HG02981 (cell line): ENCODE data around the gene DNTTIP2.
"Not testable (repeated sequence)": the region's sequence is repeated elsewhere in the genome, so short reads cannot be mapped to it uniquely, and the experiment has no call there.

Source experiments
- ATAC-seq: cut with Tn5 transposase; IDR thresholded peaks from one replicate; pipeline ENCODE4 v1.9.1; 2021; ENCODE audit warnings: mild to moderate bottlenecking, moderate library complexity; ENCODE audit not compliant: unreplicated experiment

Gene DNTTIP2

DNA sequence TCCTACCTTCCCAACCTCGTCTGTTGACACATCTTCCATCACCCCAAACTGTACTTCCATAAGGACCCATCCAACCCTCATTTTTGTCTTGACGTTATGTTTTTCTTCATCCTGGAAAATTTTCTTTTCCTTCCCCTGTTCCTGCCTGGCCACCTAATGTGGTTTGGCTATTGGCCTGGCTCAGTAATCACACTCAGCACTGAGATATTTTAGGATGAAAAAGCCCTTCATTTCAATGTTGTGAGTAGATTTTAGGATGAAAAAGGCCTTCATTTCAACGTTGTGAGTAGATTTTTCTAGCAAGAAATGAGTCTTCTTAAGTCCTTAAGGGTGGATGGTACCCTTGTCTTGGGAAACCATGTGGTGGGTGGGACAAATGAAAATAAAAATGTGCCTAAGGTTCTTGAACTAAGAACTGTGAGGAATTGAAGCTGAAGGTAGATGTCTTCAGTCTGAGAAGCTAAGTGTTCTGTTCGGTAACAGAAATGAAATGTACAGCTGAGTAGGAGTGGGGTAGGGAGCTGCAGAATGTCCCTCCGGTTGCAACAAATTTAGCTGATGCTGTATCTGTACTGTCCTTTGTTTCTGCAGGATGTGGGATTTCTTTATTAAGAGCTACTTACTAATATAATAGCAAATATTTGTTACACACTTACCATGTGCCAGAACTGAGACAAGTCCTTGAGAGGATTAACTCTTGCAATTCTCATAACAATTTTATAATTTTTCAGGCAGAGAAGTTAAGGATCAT, 36.1 kb downstream of the DNTTIP2 start:
- no peak for ATAC-seq

GRCh38 chr1:93841771-93842170, 37.2 kb downstream of the DNTTIP2 start:
- ATAC-seq = no peak

DNA sequence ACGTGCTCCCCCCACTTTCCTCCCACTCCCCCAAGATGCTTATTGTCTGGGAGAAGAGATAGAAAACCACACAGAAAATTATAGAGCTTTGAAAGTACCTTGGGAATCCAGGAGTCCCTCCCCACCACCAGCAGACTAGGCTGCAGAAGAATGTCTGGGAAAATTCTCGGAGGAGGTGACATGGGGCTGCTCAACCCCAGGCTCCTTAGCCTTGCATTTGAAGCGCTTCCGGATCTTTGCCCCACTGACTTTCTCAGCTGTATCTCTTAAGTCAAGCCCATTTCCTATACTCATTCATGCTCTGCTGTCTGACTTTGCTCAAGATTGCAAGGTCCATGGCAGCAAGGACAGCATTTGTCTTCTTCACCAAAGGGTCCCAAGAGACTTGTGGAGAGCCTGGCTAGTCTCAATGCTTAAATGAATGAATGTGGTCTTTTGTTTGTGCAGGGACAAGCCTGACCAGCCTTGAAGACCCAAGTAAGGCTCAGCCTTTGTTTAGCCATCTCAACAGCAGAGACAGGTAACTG, 38.0 kb downstream of the DNTTIP2 start:
- no peak for ATAC-seq

GRCh38 chr1:93839753-93840152, 39.3 kb downstream of the DNTTIP2 start:
- no peak for ATAC-seq

GRCh38 chr1:93839307-93839706, 39.7 kb downstream of the DNTTIP2 start:
- no peak for ATAC-seq

- ATAC-seq = no peak
These were observed 41.0 kb downstream of the DNTTIP2 start for GRCh38 chr1:93837961-93838360.

- ATAC-seq = not testable (repeated sequence)
These were observed 45.7 kb downstream of the DNTTIP2 start for GRCh38 chr1:93833293-93833692.

GRCh38 chr1:93829061-93829460, 49.9 kb downstream of the DNTTIP2 start:
- ATAC-seq = no peak

DNA sequence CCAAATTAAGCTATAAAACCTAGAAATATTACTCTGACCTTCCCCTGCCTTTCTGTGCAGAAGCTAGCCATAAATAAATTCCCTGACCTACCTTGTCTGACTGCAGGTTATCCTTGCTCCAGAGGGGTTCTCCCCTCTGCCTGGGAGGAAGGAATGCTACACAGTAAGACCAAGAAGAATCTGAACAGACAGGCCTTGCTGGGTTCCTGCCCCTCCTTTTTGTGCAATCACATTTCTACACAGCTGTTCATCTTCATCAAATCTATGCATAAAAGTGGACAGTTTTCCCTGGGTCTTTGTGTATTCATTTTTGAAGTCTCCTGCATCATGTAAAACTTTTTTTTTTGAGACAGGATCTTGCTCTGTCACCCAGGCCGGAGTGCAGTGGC, 50.6 kb downstream of the DNTTIP2 start:
- no peak for ATAC-seq

- no peak for ATAC-seq
These were observed 51.2 kb downstream of the DNTTIP2 start for GRCh38 chr1:93827633-93828366.

DNA sequence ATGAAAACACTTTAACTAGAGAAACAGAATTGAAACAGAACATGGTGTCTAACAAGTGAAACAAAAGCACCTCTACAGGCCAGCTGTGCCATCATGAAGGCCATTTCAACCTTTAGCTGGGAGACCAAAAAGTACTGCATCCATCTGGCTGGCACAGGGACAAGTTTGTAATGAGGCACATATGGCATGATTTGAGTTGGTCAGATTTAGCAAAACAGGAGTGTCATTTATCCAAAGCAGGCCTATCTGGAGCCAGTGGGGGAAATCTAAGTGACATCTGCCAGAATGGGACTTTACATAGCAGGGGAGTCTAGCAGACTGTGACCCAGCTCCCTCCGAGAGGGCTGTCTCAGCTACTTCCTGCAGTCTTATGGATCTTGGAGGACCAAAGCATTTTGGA, 51.9 kb downstream of the DNTTIP2 start:
- no peak for ATAC-seq

- no peak for ATAC-seq
These were observed 54.2 kb downstream of the DNTTIP2 start for GRCh38 chr1:93824834-93825233.

- no peak for ATAC-seq
These were observed 56.1 kb downstream of the DNTTIP2 start for GRCh38 chr1:93822730-93823425.

- no peak for ATAC-seq
These were observed 57.4 kb downstream of the DNTTIP2 start for GRCh38 chr1:93821423-93822144.

GRCh38 chr1:93820554-93821422, 58.2 kb downstream of the DNTTIP2 start:
- no peak for ATAC-seq

DNA sequence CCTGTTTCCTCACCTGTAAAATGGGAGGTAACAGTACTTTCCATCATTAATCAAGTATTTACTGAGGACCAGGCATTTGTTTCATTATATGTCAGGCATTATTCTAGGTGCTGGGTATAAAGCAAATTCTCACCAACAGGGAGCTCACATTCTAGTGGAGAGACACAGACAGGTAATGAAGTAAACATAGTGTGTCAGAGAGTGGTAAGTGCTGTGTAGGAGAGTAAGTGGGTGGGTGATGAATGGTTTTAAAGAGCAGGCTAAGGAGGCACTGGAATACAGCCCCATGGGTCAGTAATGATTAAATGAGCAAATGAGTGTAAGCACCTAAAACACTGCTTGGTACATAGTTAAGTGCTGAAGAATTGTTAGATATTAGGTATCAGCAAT, 60.4 kb downstream of the DNTTIP2 start:
- no peak for ATAC-seq

GRCh38 chr1:93817819-93818569, 61.0 kb downstream of the DNTTIP2 start:
- no peak for ATAC-seq

DNA sequence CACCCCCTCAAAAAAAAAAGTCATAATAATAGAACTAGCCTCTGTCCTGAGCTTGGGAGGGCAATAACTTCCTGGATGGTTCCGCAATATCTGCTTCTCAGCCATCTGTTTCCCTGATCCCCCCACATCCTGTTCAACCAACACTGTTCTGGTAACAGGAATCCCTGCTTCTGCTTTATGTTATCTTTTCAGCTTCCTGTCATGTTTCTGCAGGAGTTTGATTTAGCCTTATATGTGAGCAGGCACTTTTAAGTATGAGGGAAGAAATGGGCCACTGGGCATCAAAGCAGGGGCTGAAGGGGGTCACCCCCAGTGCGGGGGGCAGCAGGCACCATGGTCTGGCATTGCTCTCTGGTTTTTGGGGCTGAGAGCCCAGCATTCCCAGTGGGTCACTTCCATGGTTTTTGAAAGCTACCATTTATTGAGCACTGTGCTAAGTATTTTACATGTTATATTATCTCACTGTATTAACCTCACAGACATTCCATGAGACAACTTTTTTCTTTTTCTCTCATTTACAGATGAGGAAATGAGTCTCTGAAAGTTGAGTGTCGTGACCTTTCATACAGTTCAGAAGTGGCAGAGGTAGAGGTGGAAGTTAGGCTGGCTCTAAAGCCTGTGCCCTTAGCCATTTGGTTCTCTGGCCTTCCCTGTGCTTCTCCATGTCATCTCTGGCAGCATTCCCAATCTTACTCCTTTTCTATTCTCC, 61.9 kb downstream of the DNTTIP2 start:
- ATAC-seq = no peak
